OCI-LY3 (cell line): ENCODE results near the gene NCMAP.

Source experiments
- H2AFZ ChIP-seq: fragments of 200-600, 300-600 bp; shearing (Covaris generic); 2 replicates; pipeline ENCODE4 v1.6.0; 2014; ENCODE audit warnings: antibody characterized with exemption, low read depth, low read length
- H3K27ac ChIP-seq: fragments of 200-600, 300-600 bp; sonication (generic); 2 replicates; pipeline ENCODE4 v1.5.1; 2014; ENCODE audit warnings: mild to moderate bottlenecking, low read length, moderate library complexity, mixed read lengths
- H3K27me3 ChIP-seq: fragments of 200-600, 300-600 bp; sonication (generic); 2 replicates; pipeline ENCODE4 v1.6.1; 2014; ENCODE audit warnings: low read depth, low read length, mixed read lengths
- H3K36me3 ChIP-seq: fragments of 200-600, 300-600 bp; sonication (generic); replicated peaks from 2 replicates; pipeline ENCODE3; 2014; ENCODE audit warnings: low read depth, low read length, mixed read lengths
- H3K4me1 ChIP-seq: fragments of 300-600, 200-600 bp; sonication (generic); 2 replicates; pipeline ENCODE4 v1.6.1; 2014; ENCODE audit warnings: low read length, mixed read lengths
- H3K4me2 ChIP-seq: fragments of 200-600, 300-600 bp; sonication (generic); 2 replicates; pipeline ENCODE4 v1.6.1; 2014; ENCODE audit warnings: low read length, mixed read lengths
- H3K4me3 ChIP-seq: fragments of 300-600, 200-600 bp; sonication (generic); 2 replicates; pipeline ENCODE4 v1.5.1; 2014; ENCODE audit warnings: antibody characterized with exemption, mild to moderate bottlenecking, low read length, moderate library complexity
- H3K79me2 ChIP-seq: fragments of 300-600, 200-600 bp; shearing (Covaris generic); 2 replicates; pipeline ENCODE4 v1.6.1; 2014; ENCODE audit warnings: mild to moderate bottlenecking, low read length, mixed read lengths
- H3K9ac ChIP-seq: fragments of 300-600, 200-600 bp; shearing (Covaris generic); 2 replicates; pipeline ENCODE4 v1.6.0; 2014; ENCODE audit warnings: mild to moderate bottlenecking, low read length, moderate library complexity
- H3K9me3 ChIP-seq: fragments of 200-600, 300-600 bp; shearing (Covaris generic); 2 replicates; pipeline ENCODE4 v1.6.1; 2014; ENCODE audit warnings: low read length, mixed read lengths; ENCODE audit not compliant: insufficient read depth
- H4K20me1 ChIP-seq: fragments of 200-600, 300-600 bp; sonication (generic); 2 replicates; pipeline ENCODE4 v1.6.1; 2016; ENCODE audit warnings: low read length, mixed read lengths; ENCODE audit not compliant: insufficient read depth
- CTCF ChIP-seq: fragments of 200-600, 300-600 bp; sonication (generic); IDR thresholded peaks from 2 replicates; pipeline ENCODE4 v1.5.1; 2014; ENCODE audit warnings: antibody characterized with exemption, low read length, low read depth
- EZH2phosphoT487 ChIP-seq: fragments of 200-600 bp; shearing (Covaris generic); IDR thresholded peaks from 2 replicates; pipeline ENCODE4 v1.6.1; 2018; ENCODE audit warnings: antibody characterized with exemption, mixed run types, low read depth

Gene NCMAP

GRCh38 chr1:24540906-24541710, 14.8 kb upstream of the NCMAP start:
- Histone ChIP-seq H3K4me1 (peaks cover 61% of the 10 kb centered on the region), H4K20me1 (no peaks in the 10 kb centered on the region), H3K36me3 (no peaks in the 10 kb centered on the region), H2AFZ (no peak overlapping the region), H3K27me3 (no peaks in the 10 kb centered on the region), H3K4me2 (peak overlapping the region; percentile 63), H3K9ac (peak overlapping the region; percentile 63), H3K9me3 (no peaks in the 10 kb centered on the region), H3K4me3 (peak overlapping the region; percentile 49), H3K27ac (peak overlapping the region; percentile 92), H3K79me2 (no peaks in the 10 kb centered on the region)
- TF ChIP-seq CTCF (no peak), EZH2phosphoT487 (no peak)

GRCh38 chr1:24541711-24542346, 14.1 kb upstream of the NCMAP start:
- H3K4me3 ChIP-seq, result peak overlapping the region; percentile 49
- no peaks in the 10 kb centered on the region for H3K36me3 ChIP-seq
- peak overlapping the region; percentile 92 for H3K27ac ChIP-seq
- H3K9me3 ChIP-seq, result no peaks in the 10 kb centered on the region
- H3K9ac ChIP-seq, result peak overlapping the region; percentile 63
- peaks cover 54% of the 10 kb centered on the region for H3K4me1 ChIP-seq
- peak overlapping the region; percentile 63 for H3K4me2 ChIP-seq
- no peaks in the 10 kb centered on the region for H3K79me2 ChIP-seq
- H4K20me1 ChIP-seq, result no peaks in the 10 kb centered on the region
- H3K27me3 ChIP-seq, result no peaks in the 10 kb centered on the region
- no peak overlapping the region for H2AFZ ChIP-seq
- TF ChIP-seq CTCF (peak; percentile 60), EZH2phosphoT487 (no peak)

- TF ChIP-seq EZH2phosphoT487, result no peak
- TF ChIP-seq CTCF, result no peak
- Histone ChIP-seq H4K20me1 (no peaks in the 10 kb centered on the region), H3K9me3 (no peaks in the 10 kb centered on the region), H2AFZ (no peak overlapping the region), H3K79me2 (no peaks in the 10 kb centered on the region), H3K27ac (no peak overlapping the region), H3K27me3 (no peaks in the 10 kb centered on the region), H3K36me3 (no peaks in the 10 kb centered on the region), H3K4me3 (no peak overlapping the region), H3K9ac (no peak overlapping the region), H3K4me1 (peaks cover 39% of the 10 kb centered on the region), H3K4me2 (no peak overlapping the region)
Measured at GRCh38 chr1:24544239-24544638, 11.6 kb upstream of the NCMAP start.

GRCh38 chr1:24545662-24546061, 10.2 kb upstream of the NCMAP start:
- Histone ChIP-seq H4K20me1 (no peaks in the 10 kb centered on the region), H3K36me3 (no peaks in the 10 kb centered on the region), H3K79me2 (no peaks in the 10 kb centered on the region), H3K9me3 (no peaks in the 10 kb centered on the region), H3K27me3 (no peaks in the 10 kb centered on the region), H3K4me1 (peaks cover 25% of the 10 kb centered on the region), H3K9ac (no peak overlapping the region), H2AFZ (no peak overlapping the region), H3K4me3 (no peak overlapping the region), H3K4me2 (no peak overlapping the region), H3K27ac (no peak overlapping the region)
- TF ChIP-seq EZH2phosphoT487 (no peak), CTCF (no peak)
